HG03196 (cell line): ENCODE measurements around the gene APOO.

Source experiments
- ATAC-seq: cut with Tn5 transposase; IDR thresholded peaks from one replicate; pipeline ENCODE4 v1.9.1; 2021; ENCODE audit not compliant: unreplicated experiment

The APOO gene

DNA sequence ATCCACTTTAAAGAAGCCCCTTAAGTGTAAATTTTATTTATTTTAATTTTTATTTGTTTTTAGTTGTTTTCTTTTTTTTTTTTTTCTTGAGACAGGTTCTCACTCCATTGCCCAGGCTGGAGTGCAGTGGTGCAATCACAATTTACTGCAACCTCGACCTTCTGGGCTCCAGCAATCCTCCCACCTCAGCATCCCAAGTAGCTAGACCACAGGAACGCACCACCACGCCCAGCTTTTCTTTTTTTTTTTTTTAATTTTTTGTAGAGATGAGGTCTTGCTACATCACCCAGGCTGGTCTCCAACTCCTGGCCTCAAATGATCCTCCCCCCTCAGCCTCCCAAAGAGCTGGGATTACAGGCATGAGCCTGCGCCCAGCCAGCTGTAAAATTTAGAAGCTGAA, 118.8 kb downstream of the APOO start:
- ATAC-seq, result no peak

DNA sequence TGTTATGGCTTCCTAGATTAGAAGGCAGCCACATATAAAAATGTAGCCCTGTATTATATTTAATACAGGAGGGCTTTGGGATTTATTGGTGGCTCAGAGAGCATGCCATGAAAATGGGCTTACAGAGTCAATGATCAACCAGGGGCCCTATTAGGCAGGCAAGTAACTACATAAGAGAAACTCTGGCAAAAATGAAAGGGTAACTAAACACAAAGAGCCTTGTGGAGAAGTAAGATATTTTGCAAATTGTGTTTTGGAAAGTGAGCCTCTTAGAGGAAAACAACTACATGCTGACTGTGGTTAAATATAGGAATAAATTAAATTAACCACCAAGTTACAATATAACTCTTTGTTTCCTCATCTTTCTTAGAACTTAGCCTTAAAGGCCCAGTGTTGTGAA, 119.2 kb downstream of the APOO start:
- peak; percentile 68 for ATAC-seq

DNA sequence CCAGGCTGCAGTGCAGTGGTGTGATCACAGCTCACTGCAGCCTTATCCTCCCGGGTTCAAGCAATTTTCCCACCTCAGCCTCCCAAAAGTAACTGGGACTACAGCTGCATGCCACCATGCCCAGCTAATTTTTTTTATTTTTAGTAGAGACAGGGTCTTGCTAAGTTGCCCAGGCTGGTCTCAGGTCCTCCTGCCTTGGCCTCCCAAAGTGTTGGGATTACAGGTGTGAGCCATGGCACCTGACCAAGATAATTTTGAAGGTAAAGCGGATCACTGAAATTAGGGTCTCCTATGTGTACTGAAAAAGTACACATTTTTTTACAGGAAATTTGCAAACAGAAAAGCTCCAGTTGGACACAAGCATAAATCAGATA, 120.0 kb downstream of the APOO start:
- no peak for ATAC-seq

DNA sequence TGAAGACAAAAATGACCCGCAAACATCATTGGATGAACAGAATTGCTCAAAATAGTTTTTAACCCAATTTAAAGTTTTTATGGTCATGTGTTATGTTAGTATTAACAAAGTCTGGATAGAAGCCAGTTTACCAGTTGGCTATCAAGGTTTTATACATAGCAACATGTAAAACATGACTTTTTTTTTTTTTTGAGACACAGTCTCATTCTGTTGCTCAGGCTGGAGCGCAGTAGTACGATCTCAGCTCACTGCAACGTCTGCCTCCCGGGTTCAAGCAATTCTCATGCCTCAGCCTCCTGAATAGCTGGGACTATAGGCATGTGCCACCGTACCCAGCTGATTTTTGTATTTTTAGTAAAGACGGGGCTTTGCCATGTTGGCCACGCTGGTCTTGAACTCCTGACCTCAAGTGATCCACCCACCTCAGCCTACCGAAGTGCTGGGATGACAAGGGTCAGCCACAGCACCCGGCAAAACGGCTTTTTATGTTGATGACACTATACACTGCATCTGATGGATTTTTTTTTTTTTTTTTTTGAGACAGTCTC, 121.4 kb downstream of the APOO start:
- no peak for ATAC-seq

DNA sequence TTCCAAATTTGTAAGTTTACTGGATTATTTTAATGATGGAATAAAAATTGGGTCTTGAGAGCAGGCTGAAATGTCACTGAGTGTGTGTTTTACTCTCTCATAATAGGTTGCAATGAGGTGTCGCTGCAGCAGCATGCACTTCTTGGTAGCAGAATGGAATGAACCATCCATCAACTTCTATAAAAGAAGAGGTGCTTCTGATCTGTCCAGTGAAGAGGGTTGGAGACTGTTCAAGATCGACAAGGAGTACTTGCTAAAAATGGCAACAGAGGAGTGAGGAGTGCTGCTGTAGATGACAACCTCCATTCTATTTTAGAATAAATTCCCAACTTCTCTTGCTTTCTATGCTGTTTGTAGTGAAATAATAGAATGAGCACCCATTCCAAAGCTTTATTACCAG, 122.2 kb downstream of the APOO start:
- no peak for ATAC-seq

DNA sequence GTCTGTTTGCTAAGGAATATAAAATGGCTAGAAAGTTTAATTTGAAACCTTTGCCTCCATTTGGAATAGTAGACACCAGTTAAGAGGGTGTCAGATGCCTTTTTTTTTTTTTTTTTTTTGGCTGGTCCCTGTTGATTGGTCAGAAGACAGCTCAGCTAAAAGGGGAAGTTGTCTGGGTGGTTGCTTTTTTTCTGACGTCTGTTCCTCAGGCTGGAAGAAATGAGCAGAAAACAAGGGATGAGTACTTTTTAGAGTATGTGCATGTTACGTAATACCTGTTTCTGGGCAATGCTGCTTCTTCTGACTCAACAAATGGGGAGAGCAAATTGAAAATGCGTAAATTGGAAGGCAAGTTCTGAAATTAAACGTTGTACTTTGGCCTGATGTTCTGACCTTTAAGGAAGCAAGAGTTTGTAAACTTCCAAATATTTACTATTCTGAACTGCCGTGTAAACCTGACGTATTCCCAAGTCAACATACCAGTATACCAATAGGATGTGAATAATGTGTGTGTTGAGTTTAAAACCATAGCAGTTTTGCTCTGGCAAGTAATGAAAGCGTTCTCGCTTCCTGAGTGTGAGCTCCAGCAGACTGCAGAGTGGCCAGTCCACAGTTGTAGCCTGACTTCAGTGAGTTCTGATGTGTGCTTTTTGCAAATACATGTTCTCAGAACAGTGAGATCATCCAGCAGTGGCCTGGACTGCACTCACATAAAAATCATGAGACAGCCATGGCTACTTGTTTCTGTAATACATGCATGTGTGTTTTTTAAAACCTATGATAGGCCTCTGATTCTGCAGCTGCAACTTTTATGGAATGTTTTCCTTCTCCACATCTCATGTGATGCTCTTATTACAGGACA, 123.0 kb downstream of the APOO start:
- no peak for ATAC-seq

DNA sequence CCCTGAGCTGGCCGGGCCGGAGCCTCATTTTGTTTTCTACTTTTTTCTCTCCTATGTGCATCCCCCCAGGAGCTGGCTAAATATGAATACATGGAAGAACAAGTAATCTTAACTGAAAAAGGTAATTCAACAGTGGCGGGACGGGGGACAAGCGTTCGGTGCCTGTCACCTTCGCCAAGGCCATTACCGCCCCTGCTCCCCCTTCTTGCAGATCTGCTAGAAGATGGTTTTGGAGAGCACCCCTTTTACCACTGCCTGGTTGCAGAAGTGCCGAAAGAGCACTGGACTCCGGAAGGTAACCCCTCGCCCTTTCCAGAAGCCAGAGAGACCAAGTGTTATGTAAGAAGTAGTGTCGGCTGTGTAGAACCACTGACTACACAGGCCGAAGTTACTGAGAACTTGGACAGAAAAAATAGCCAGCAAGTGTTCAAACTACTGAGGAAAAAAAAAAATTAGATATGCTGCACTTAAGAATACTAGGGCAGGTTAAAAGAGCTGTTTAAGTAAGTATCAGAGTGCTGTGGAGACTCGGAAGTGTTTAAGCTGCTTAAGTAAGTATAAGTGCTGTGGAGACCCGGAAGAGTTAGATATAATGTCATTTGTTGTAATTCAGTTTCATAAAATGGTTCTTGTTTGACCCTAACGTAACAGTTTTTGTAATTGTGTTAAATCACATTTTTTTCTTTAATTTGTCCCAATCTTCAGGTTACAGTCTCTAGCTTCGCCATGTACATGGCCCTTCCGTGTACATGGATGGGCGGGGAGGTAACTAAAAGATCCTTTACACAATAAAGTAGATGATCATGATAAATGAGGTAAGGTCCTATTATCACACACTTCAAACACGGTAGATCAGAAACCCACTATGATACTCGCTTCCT, 123.9 kb downstream of the APOO start:
- ATAC-seq, result no peak
